GM23338 (cell line): ENCODE measurements around the gene CCDC57. TPM values are rescaled to one million over a fixed set of nuclear protein-coding genes. Genes with fewer than 3 reads are reported as not detected.

Experiments used
- ATAC-seq: fragments of 200-7000 bp; cut with Tn5 transposase; 3 replicates; pipeline ENCODE4 v1.9.1; 2020
- DNase-seq: peaks from one replicate; pipeline ENCODE4 v3.0.0-alpha.2; 2015; ENCODE audit warnings: low spot score
- H2AFZ ChIP-seq: fragments of 200-600 bp; sonication (generic); 2 replicates; pipeline ENCODE4 v1.8.0; 2016; ENCODE audit warnings: antibody characterized with exemption, mild to moderate bottlenecking, moderate library complexity
- H3F3A ChIP-seq: fragments of 200-600 bp; sonication (generic); replicated peaks from 2 replicates; pipeline ENCODE4 v1.8.0; 2017; ENCODE audit warnings: antibody characterized with exemption, mixed run types, low read depth
- H3K27ac ChIP-seq: fragments of 200-600 bp; sonication (generic); 2 replicates; pipeline ENCODE4 v1.6.1; 2016; ENCODE audit warnings: low read depth
- H3K27me3 ChIP-seq: fragments of 200-600 bp; sonication (generic); 2 replicates; pipeline ENCODE4 v1.8.0; 2016; ENCODE audit warnings: mild to moderate bottlenecking, mixed run types, moderate library complexity; ENCODE audit not compliant: insufficient read depth
- H3K36me3 ChIP-seq: fragments of 200-600 bp; sonication (generic); 2 replicates; pipeline ENCODE4 v1.8.0; 2016; ENCODE audit warnings: mild to moderate bottlenecking; ENCODE audit not compliant: insufficient read depth
- H3K4me1 ChIP-seq: fragments of 200-600 bp; sonication (generic); 2 replicates; pipeline ENCODE4 v1.8.0; 2016; ENCODE audit warnings: mild to moderate bottlenecking, moderate library complexity; ENCODE audit not compliant: insufficient read depth
- H3K4me2 ChIP-seq: fragments of 200-600 bp; sonication (generic); 2 replicates; pipeline ENCODE4 v1.7.1; 2017; ENCODE audit warnings: mixed run types
- H3K4me3 ChIP-seq: fragments of 200-600 bp; sonication (generic); 2 replicates; pipeline ENCODE4 v1.6.1; 2016; ENCODE audit warnings: mixed run types
- H3K79me2 ChIP-seq: fragments of 200-600 bp; sonication (generic); replicated peaks from 2 replicates; pipeline ENCODE4 v1.8.0; 2017; ENCODE audit warnings: mild to moderate bottlenecking; ENCODE audit not compliant: insufficient read depth
- H3K9me2 ChIP-seq: fragments of 200-600 bp; sonication (generic); 2 replicates; pipeline ENCODE4 v1.8.0; 2017; ENCODE audit not compliant: insufficient read depth
- H4K20me1 ChIP-seq: fragments of 200-600 bp; sonication (generic); replicated peaks from 2 replicates; pipeline ENCODE4 v1.8.0; 2017; ENCODE audit warnings: mild to moderate bottlenecking; ENCODE audit not compliant: insufficient read depth
- H3K27ac Mint-ChIP-seq: 2 replicates; pipeline ENCODE4 v1.8.0; 2020; ENCODE audit warnings: inconsistent platforms, mild to moderate bottlenecking, moderate library complexity, mixed read lengths
- H3K27me3 Mint-ChIP-seq: 3 replicates; pipeline ENCODE4 v1.8.0; 2022; ENCODE audit warnings: low read depth, mild to moderate bottlenecking, moderate library complexity, mixed read lengths, inconsistent platforms; ENCODE audit not compliant: insufficient read depth, poor library complexity
- H3K36me3 Mint-ChIP-seq: 3 replicates; pipeline ENCODE4 v1.8.0; 2021; ENCODE audit warnings: low read depth, mild to moderate bottlenecking, inconsistent platforms, moderate library complexity, mixed read lengths
- H3K4me1 Mint-ChIP-seq: 3 replicates; pipeline ENCODE4 v1.8.0; 2020; ENCODE audit warnings: mild to moderate bottlenecking, inconsistent platforms, mixed read lengths
- H3K4me3 Mint-ChIP-seq: 3 replicates; pipeline ENCODE4 v1.8.0; 2021; ENCODE audit warnings: moderate library complexity, mild to moderate bottlenecking, inconsistent platforms, mixed read lengths
- H3K9me3 Mint-ChIP-seq: 3 replicates; pipeline ENCODE4 v1.8.0; 2020; ENCODE audit warnings: moderate library complexity, mild to moderate bottlenecking, inconsistent platforms, mixed read lengths
- EZH2 ChIP-seq: fragments of 200-600 bp; sonication (generic); IDR thresholded peaks from one replicate; pipeline ENCODE4 v1.8.0; 2017; ENCODE audit warnings: antibody characterized with exemption, mild to moderate bottlenecking, low read depth; ENCODE audit not compliant: unreplicated experiment
- EZH2phosphoT487 ChIP-seq: fragments of 200-600 bp; sonication (generic); IDR thresholded peaks from one replicate; pipeline ENCODE4 v1.8.1; 2018; ENCODE audit warnings: antibody characterized with exemption; ENCODE audit not compliant: unreplicated experiment
- JUNB ChIP-seq: IDR thresholded peaks from one replicate; pipeline ENCODE4 v1.6.1; 2016; ENCODE audit warnings: antibody characterized with exemption; ENCODE audit not compliant: unreplicated experiment
- NANOG ChIP-seq: IDR thresholded peaks from 2 replicates; pipeline ENCODE4 v1.6.1; 2016; ENCODE audit warnings: antibody characterized with exemption, borderline replicate concordance
- REST ChIP-seq: IDR thresholded peaks from one replicate; pipeline ENCODE4 v1.6.1; 2018; ENCODE audit warnings: antibody characterized with exemption; ENCODE audit not compliant: unreplicated experiment
- STAT1 ChIP-seq: IDR thresholded peaks from one replicate; pipeline ENCODE4 v1.6.1; 2016; ENCODE audit warnings: antibody characterized with exemption; ENCODE audit not compliant: unreplicated experiment
- ZNF331 ChIP-seq: fragments of 250-450 bp; sonication (Bioruptor Pico); IDR thresholded peaks from 2 replicates; pipeline ENCODE4 v1.5.0; 2020; ENCODE audit warnings: low read depth, mild to moderate bottlenecking, moderate library complexity
- polyA plus RNA-seq: library from polyadenylated mRNA; unstranded; fragments of >200 nt; fragmentation: Nextera tagmentation; extraction: Ambion mirVana; gene quantifications from 2 replicates; pipeline ENCODE4 v1.2.1, GENCODE V29; 2016
- total RNA-seq: library from RNA; depleted of rRNA; stranded (reverse); fragments of >200 nt; shearing (Covaris generic); gene quantifications from 2 replicates; pipeline ENCODE4 v1.2.3, GENCODE V29; 2014

CCDC57 gene
- total and polyA plus RNA-seq, 2 experiments from 2014 or later: 7.0 to 16.3 TPM

GRCh38 chr17:82171750-82172375 is 40.8 kb downstream of the CCDC57 start (continued):
- TF ChIP-seq REST: no peak
- no peak for TF ChIP-seq EZH2phosphoT487

- H3K27ac ChIP-seq: no peak overlapping the region
- peaks cover 69% of the 10 kb centered on the region for H3K27me3 Mint-ChIP-seq
- H3K4me3 Mint-ChIP-seq: no peak overlapping the region
- H3K27me3 ChIP-seq: peaks cover 70% of the 10 kb centered on the region
- H3K79me2 ChIP-seq: no peaks in the 10 kb centered on the region
- peaks cover 27% of the 10 kb centered on the region for H4K20me1 ChIP-seq
- ATAC-seq: no peak
- no peak overlapping the region for H3K4me3 ChIP-seq
- H3K9me2 ChIP-seq: no peaks in the 10 kb centered on the region
- H3K4me2 ChIP-seq: no peak overlapping the region
- peaks cover 6% of the 10 kb centered on the region; the same call in 1 of the 2 replicates for H3F3A ChIP-seq
- H3K4me1 Mint-ChIP-seq: peaks cover 29% of the 10 kb centered on the region
- peaks cover 44% of the 10 kb centered on the region for H3K36me3 Mint-ChIP-seq
- peaks cover 20% of the 10 kb centered on the region for H3K4me1 ChIP-seq
- no peak overlapping the region for H3K27ac Mint-ChIP-seq
- TF ChIP-seq NANOG (no peak), JUNB (no peak), STAT1 (no peak), ZNF331 (CRISPR knock-in tag) (no peak), REST (no peak), EZH2 (no peak)
- H2AFZ ChIP-seq: no peak overlapping the region
- peaks cover 3% of the 10 kb centered on the region; the same call in 1 of the 3 replicates for H3K9me3 Mint-ChIP-seq
- H3K36me3 ChIP-seq: no peaks in the 10 kb centered on the region
- DNase-seq: no peak
Measured at GRCh38 chr17:82170412-82170961, 42.2 kb downstream of the CCDC57 start.
